ENCODE data around the gene CTTN.

DNA sequence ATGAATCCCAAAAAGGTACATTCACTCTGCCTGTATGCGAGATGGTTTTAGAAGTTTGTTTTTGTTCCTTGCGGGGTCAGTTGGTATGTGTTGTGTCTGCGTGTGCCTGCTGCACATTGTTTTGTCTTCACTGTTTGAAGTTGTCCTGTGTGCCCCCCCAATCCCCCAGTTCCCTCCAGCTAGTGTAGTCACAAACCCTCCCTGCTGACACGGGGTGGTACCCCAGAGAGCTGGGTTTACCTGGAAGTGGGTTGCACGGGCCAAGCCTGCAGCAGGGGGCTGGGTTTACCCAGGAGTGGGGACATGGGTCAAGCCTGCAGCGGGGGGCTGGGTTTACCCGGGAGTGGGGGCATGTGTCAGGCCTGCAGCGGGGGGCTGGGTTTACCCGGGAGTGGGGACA is 22.2 kb downstream of the CTTN start:
- TF ChIP-seq, protein P1, sequence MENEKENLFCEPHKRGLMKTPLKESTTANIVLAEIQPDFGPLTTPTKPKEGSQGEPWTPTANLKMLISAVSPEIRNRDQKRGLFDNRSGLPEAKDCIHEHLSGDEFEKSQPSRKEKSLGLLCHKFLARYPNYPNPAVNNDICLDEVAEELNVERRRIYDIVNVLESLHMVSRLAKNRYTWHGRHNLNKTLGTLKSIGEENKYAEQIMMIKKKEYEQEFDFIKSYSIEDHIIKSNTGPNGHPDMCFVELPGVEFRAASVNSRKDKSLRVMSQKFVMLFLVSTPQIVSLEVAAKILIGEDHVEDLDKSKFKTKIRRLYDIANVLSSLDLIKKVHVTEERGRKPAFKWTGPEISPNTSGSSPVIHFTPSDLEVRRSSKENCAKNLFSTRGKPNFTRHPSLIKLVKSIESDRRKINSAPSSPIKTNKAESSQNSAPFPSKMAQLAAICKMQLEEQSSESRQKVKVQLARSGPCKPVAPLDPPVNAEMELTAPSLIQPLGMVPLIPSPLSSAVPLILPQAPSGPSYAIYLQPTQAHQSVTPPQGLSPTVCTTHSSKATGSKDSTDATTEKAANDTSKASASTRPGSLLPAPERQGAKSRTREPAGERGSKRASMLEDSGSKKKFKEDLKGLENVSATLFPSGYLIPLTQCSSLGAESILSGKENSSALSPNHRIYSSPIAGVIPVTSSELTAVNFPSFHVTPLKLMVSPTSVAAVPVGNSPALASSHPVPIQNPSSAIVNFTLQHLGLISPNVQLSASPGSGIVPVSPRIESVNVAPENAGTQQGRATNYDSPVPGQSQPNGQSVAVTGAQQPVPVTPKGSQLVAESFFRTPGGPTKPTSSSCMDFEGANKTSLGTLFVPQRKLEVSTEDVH (IDR thresholded peaks at IDR 0.05; ENCODE audit: low read depth, partially characterized antibody): no peak
- TF ChIP-seq POLR2AphosphoS5 (IDR thresholded peaks at IDR 0.05; ENCODE audit: low read length) (no peak), NR2C2 (IDR thresholded peaks at IDR 0.05; ENCODE audit: borderline replicate concordance, control insufficient read depth, insufficient read length, low read depth) (no peak), IKZF1 (conservative IDR thresholded peaks at IDR 0.05) (no peak), BCL11A (IDR thresholded peaks at IDR 0.05; ENCODE audit: low read depth, low read length) (no peak)
- TF ChIP-seq, protein P2, sequence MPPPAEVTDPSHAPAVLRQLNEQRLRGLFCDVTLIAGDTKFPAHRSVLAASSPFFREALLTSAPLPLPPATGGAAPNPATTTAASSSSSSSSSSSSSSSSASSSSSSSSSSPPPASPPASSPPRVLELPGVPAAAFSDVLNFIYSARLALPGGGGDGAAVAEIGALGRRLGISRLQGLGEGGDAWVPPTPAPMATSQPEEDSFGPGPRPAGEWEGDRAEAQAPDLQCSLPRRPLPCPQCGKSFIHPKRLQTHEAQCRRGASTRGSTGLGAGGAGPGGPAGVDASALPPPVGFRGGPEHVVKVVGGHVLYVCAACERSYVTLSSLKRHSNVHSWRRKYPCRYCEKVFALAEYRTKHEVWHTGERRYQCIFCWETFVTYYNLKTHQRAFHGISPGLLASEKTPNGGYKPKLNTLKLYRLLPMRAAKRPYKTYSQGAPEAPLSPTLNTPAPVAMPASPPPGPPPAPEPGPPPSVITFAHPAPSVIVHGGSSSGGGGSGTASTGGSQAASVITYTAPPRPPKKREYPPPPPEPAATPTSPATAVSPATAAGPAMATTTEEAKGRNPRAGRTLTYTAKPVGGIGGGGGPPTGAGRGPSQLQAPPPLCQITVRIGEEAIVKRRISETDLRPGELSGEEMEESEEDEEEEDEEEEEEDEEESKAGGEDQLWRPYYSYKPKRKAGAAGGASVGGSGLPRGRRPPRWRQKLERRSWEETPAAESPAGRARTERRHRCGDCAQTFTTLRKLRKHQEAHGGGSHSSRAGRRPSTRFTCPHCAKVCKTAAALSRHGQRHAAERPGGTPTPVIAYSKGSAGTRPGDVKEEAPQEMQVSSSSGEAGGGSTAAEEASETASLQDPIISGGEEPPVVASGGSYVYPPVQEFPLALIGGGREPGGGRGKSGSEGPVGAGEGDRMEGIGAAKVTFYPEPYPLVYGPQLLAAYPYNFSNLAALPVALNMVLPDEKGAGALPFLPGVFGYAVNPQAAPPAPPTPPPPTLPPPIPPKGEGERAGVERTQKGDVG (CRISPR knock-in tag; IDR thresholded peaks at IDR 0.05): no peak
